ENCODE data around the gene COL6A5.

DNA sequence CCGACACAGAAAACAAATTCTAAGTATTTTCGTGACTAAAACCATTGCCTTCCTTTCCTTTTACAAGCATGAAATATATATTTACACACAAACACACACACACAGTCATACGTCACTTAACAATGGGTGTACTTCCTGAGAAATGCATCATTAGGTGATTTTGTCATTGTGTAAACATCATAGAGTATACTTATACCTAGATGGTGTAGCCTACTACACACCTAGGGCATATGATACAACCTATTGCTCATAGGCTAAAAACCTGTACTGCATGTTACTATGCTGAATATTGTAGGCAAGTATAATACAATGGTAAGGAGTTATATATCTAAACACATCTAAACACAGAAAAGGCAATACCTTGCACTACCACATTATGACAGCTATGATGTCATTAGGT, 28.6 kb downstream of the COL6A5 start:
- no peak for TF ChIP-seq EP300 (IDR thresholded peaks at IDR 0.05)
- TF ChIP-seq, protein P1, sequence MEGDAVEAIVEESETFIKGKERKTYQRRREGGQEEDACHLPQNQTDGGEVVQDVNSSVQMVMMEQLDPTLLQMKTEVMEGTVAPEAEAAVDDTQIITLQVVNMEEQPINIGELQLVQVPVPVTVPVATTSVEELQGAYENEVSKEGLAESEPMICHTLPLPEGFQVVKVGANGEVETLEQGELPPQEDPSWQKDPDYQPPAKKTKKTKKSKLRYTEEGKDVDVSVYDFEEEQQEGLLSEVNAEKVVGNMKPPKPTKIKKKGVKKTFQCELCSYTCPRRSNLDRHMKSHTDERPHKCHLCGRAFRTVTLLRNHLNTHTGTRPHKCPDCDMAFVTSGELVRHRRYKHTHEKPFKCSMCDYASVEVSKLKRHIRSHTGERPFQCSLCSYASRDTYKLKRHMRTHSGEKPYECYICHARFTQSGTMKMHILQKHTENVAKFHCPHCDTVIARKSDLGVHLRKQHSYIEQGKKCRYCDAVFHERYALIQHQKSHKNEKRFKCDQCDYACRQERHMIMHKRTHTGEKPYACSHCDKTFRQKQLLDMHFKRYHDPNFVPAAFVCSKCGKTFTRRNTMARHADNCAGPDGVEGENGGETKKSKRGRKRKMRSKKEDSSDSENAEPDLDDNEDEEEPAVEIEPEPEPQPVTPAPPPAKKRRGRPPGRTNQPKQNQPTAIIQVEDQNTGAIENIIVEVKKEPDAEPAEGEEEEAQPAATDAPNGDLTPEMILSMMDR (IDR thresholded peaks at IDR 0.05), result no peak
- TF ChIP-seq POLR2A (IDR thresholded peaks at IDR 0.05), result no peak

Measured in ovary (tissue), 3 donors.